Measurements from ENCODE around the gene TASL.
"Not testable (repeated sequence)": the region's sequence is repeated elsewhere in the genome, so short reads cannot be mapped to it uniquely, and the experiment has no call there.

Gene TASL

GRCh38 chrX:30573125-30573524 lies 4.4 kb downstream of the TASL start:
- DNase-seq, result no peak

GRCh38 chrX:30572678-30573077 lies 4.9 kb downstream of the TASL start:
- DNase-seq, result no peak

DNA sequence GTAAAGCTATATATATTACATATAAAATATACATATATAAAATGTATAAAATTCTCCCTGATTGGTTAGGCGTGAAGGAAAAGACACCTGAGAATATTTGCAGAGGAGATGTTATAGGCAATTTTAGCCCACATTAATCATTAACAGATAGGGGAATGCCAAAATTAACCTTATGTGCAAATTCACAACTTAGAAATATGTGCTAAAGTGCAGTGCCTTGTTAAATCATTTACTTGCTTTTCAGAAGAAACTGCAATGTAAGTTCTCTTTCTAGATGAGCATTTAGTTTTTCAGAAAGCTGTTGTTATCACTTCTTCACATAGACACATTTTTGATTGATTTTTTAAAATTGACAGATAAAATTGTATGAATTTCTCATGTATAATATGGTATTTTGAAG lies 5.6 kb downstream of the TASL start:
- no peak for DNase-seq

GRCh38 chrX:30570505-30570904 lies 7.1 kb downstream of the TASL start:
- no peak for DNase-seq

DNA sequence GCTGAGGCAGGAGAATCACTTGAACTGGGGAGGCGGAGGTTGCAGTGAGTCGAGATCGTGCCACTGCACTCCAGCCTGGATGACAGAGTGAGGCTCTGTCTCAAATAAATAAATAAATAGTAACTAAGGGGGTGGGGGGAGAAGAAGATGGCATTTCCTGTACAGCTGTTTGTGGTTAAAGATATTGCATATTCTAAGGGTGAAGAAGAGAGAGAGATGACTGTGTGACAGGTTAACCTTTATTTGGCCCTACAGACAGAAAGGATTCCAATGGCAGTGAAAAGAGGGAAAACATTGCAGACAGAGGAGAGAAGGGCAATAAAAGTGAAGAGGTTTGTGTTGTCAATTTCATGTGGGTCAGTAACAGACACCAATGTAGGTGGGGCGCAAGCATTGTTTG lies 9.4 kb downstream of the TASL start:
- no peak for DNase-seq

- not testable (repeated sequence) for DNase-seq
Observed at GRCh38 chrX:30563070-30563469, 14.5 kb downstream of the TASL start.

- DNase-seq, result no peak
Observed at GRCh38 chrX:30561191-30561590, 16.4 kb downstream of the TASL start.

DNA sequence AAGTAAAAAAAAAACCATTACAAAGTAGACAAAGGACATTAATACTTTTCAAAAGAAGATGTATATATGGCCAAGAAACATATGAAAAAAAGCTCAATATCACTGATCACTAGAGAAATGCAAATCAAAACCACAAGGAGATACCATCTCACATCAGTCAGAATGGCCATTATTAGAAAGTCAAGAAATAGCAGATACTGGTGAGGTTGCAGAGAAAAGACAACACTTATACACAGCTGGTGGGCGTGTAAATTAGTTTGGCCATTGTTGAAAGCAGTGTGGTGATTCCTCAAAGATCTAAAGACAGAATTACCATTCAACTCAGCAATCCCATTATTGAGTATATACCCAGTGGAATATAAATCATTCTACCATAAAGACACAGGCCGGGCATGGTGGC lies 39.3 kb downstream of the TASL start:
- DNase-seq, result no peak

DNA sequence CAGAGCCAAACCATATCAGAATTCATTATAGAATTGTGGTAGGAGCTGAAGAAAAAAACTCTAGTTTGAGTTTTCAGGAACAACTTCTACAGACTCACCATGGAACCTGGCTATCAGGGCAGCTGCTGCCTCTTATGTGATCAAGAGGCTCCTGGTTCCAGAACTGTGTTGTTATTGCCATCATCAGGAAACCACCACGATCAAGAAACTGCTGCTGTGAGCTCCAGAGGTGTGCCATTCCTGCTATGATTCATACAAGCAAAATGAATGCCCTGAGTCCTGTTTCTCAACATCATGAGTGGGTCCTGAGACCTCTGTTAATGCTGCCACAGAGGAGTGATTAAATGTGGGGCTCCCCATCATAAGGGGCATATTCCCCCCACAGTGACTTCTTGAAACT lies 43.7 kb downstream of the TASL start:
- DNase-seq, result no peak

- DNase-seq, result no peak
Observed at GRCh38 chrX:30533266-30533665, 44.3 kb downstream of the TASL start.

- DNase-seq, result no peak
Observed at GRCh38 chrX:30530606-30531005, 47.0 kb downstream of the TASL start.

DNA sequence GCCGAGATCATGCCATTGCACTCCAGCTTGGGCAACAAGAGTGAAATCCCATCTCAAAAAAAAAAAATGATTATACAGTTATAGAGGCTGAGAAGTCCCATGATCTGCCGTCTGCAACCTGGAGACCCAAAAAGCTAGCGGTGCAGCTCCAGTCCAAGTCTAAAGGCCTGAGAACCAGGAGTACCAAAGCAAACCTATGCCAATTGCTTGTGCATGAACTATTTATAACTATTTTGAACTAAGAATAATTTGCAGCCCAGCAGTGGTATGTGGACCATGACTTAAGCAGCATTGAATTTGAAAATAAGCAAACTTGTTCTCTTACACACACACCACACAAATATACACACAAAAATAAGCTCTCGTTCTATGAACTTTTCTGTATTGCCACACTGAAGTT lies 51.8 kb downstream of the TASL start:
- DNase-seq, result no peak

DNA sequence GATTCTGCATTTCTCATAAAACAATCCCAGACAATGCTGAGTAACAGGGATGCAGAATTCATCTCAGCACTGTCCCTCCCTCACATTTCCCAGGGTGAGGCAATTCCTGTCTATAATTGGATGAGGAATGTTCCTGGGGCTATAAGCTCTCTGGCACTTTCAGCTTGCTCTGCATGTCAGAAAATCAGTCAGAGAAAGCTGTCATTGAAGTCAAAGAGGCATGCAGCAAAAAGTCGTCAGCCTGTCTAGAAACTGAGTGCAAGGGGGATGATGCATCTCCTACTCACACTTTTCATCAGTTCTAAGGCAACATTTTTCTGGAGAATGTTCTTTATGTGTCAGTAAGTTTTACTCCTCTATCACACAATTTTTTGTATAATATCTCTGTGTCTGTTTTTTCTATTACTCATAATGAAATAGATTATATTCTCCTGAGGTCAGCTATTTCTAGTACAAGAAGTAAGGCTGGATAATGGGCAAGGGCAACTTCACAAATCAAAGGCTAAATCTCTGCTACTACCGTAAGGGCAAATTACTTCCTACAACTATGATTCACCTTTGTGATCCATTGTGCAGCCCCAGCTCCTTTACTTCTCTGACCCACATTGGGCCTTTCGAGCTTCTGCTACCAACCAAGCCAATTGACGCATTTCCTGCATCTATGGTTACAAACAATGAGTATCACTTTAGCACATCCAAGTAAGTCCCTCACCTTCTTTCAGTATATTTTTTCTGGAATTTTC lies 56.0 kb downstream of the TASL start:
- no peak for DNase-seq

- DNase-seq, result no peak
Observed at GRCh38 chrX:30513284-30513683, 64.3 kb downstream of the TASL start.
